Upper lobe of left lung (tissue), 6 donors: ENCODE data around the gene RPGRIP1L. TPM values are rescaled to one million over a fixed set of nuclear protein-coding genes. Genes with fewer than 3 reads are reported as not detected.

ENCODE experiments used
- ATAC-seq, 2 donors: fragments of 200-7000 bp; cut with Tn5 transposase; one replicate each; pipeline ENCODE4 v1.9.1; 2022; ENCODE audit warnings: mild to moderate bottlenecking in 2 of 2, moderate library complexity in 2 of 2; ENCODE audit not compliant: low FRiP score in 2 of 2
- DNase-seq, 2 donors: peaks; one replicate each; pipeline ENCODE4 v3.0.0-alpha.2; 2019 to 2020
- H3K27ac ChIP-seq, 4 donors: fragments of 200-600 bp; sonication (generic); one replicate each; pipeline ENCODE4 v1.5.1; 2016 to 2019
- H3K27me3 ChIP-seq, 4 donors: fragments of 200-600 bp; sonication (generic); one replicate each; pipeline ENCODE4 v1.5.1; 2017 to 2019
- H3K36me3 ChIP-seq, 4 donors: fragments of 200-600 bp; sonication (generic); one replicate each; pipeline ENCODE4 v1.5.1; 2016 to 2019
- H3K4me1 ChIP-seq, 4 donors: fragments of 200-600 bp; sonication (generic); one replicate each; pipeline ENCODE4 v1.5.1; 2018 to 2019
- H3K4me3 ChIP-seq, 4 donors: fragments of 200-600 bp; sonication (generic); one replicate each; pipeline ENCODE4 v1.5.1; 2017 to 2019; ENCODE audit warnings: mild to moderate bottlenecking in 2 of 4, moderate library complexity in 1 of 4
- H3K9me3 ChIP-seq, 4 donors: fragments of 200-600 bp; sonication (generic); one replicate each; pipeline ENCODE4 v1.5.1; 2018 to 2019
- CTCF ChIP-seq, 6 experiments: fragments of 450-650 bp in 4 of 6; fragments of 200-600 bp in 2 of 6; sonication (generic) in 2 of 6; IDR thresholded peaks; one replicate each; pipeline ENCODE4 v1.5.1; 2016 to 2019; ENCODE audit warnings: antibody characterized with exemption in 6 of 6
- POLR2A ChIP-seq, 4 donors: fragments of 450-650 bp; IDR thresholded peaks; one replicate each; pipeline ENCODE4 v1.5.1; 2016 to 2017; ENCODE audit warnings: antibody characterized with exemption in 4 of 4, mild to moderate bottlenecking in 2 of 4
- WGBS, 2 donors: methylation state at CpG; one replicate each; pipeline ENCODE4 v1.1.5; 2017 to 2018; 5-methylcytosine and 5-hydroxymethylcytosine counted together
- total RNA-seq, 6 donors: library from RNA; depleted of rRNA in 4 of 6; stranded (reverse); fragments of >200 nt in 4 of 6; gene quantifications; one replicate each; pipeline versions ENCODE4 v1.1.0 to v1.2.1, GENCODE V29; 2016 to 2021
- donor health status: DM: no; HTN: no; CAD: no; lungs with moderate emphysema.
- donor health status: DM: no; HTN: yes; CAD: no; lungs with severe emphysema.

The RPGRIP1L gene
- total RNA-seq, 6 donors from 2014 or later: 2.8 to 15.9 (median 4.0) TPM

DNA sequence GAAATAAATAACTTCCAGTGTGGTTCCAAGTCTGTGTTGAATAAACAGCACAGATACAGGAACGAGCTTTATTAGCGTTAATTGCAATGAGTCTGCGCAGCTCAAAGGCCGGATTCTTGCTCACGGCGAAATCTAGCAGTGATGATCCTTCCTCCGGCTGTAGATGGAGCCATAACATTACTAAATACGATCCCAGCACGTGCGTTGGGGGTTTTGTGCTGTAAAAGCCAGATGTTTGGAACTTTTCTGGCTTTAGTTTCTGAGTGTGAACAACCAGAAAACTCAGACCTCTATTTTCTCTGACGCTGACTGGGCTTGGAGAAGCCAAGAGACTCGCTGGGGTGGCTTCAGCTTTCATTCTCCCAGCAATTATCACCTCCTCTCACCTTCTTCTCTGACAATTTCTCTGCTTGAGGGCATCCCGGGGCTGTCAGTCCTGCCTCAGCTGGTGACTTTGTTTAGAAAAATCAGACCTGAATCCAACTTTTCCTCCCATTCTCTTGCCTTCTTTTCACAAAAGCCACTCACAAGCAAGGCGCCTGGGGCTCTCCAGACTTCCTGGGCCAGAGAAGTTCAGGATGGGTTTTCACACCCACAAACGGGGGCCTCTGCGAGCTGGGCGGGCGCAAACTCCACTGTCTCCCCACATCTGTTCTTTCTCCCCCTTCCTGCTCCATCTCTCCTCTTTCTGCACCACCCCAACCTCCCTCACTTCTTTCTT is 153.5 kb downstream of the RPGRIP1L start:
- H3K4me1 ChIP-seq: peaks cover 5 to 10% (median 6%) of the 10 kb centered on the region in 4 donors
- no peaks in the 10 kb centered on the region for H3K27me3 ChIP-seq
- H3K9me3 ChIP-seq: no peaks in the 10 kb centered on the region
- TF ChIP-seq POLR2A (IDR thresholded peaks at IDR 0.05): no peak
- peak; percentile 40 to 71 (median 60) for TF ChIP-seq CTCF (IDR thresholded peaks at IDR 0.05)
- WGBS, 2 donors: 19 to 26% methylated on average over 15 to 18 of the region's 18 CpGs
- ATAC-seq (peak; percentile 64 to 87), DNase-seq (peak in 1 of 2 donors; percentile 63)
- no peaks in the 10 kb centered on the region for H3K36me3 ChIP-seq
- H3K4me3 ChIP-seq: no peak overlapping the region
- no peak overlapping the region for H3K27ac ChIP-seq

Other genes with a start within 250 kb of the RPGRIP1L start
- 10 to 100 TPM; 35.6 to 61.3 (median 47.0) TPM for gene AKTIP, start 200.7 kb downstream of the RPGRIP1L start, total RNA-seq
- 100 to 1,000 TPM in 1 of 6 donors, 10 to 100 TPM in 5; 62.9 to 114 (median 75.4) TPM for gene FTO, start 297 bp upstream of the RPGRIP1L start, total RNA-seq